NB4 (cell line): ENCODE data around the gene PSMB8.

Source experiments
- DNase-seq: peaks from one replicate; pipeline ENCODE4 v3.0.0; 2010; ENCODE audit warnings: low read depth
- H3K4me3 ChIP-seq: one replicate; pipeline ENCODE4 v1.5.1; 2011; ENCODE audit warnings: mild to moderate bottlenecking, low read depth, low read length, moderate library complexity
- CTCF ChIP-seq: IDR thresholded peaks from one replicate; pipeline ENCODE4 v1.5.1; 2012; ENCODE audit warnings: low read depth, low read length
- MAX ChIP-seq: IDR thresholded peaks from 2 replicates; pipeline ENCODE4 v1.6.1; 2011; ENCODE audit warnings: low read depth, low read length
- MYC ChIP-seq: IDR thresholded peaks from 2 replicates; pipeline ENCODE4 v1.6.1; 2011; ENCODE audit warnings: low read depth, low read length
- POLR2A ChIP-seq: IDR thresholded peaks from 2 replicates; pipeline ENCODE4 v1.6.1; 2011; ENCODE audit warnings: mild to moderate bottlenecking; ENCODE audit not compliant: insufficient read length; ENCODE audit errors: extremely low read depth

Gene PSMB8

DNA sequence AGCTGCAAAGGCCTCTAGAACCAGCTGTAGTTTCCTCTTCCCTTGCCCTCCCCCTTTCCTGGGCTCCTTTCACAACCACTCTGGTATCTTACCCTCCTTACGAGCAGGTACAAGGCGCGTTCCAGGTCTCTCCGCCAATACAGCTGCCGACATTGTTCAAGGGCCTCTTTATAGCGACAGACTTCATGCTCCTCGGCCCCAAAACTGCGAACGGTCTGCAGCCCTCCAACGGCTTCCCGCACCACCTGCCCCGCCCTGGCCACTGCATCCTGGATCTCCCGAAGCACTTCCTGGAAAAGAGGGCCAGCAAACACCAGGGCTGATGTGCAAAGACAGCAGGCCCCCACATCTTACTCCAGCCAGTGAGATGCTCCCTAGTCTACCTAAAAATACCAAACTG, 11.3 kb downstream of the PSMB8 start:
- H3K4me3 ChIP-seq = no peak overlapping the region
- no peak for DNase-seq
- no peak for TF ChIP-seq MYC
- no peak for TF ChIP-seq MAX
- TF ChIP-seq CTCF = no peak
- TF ChIP-seq POLR2A = no peak

DNA sequence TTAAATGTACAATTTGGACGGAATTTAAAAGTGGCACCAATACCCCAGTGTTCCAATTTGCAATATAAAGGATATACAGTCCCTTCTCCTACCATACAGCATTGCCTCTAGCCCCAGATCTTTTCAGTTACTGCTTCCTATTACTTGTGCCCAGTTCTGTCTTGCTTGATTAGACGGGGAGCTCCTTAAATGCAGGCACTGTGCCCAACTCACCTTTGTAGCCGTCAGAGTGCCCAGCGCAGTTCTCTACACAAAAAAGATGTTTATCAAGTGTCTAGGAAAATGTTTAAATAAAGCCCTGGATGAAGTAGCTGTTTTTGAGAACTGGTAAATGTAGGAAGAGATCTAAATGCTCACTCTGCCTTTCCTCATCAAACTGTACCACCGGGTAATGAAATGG, 12.9 kb downstream of the PSMB8 start:
- no peak for TF ChIP-seq POLR2A
- TF ChIP-seq MYC = no peak
- no peak for TF ChIP-seq MAX
- TF ChIP-seq CTCF = no peak
- DNase-seq = no peak
- no peak overlapping the region for H3K4me3 ChIP-seq

- DNase-seq = no peak
- H3K4me3 ChIP-seq = no peak overlapping the region
- TF ChIP-seq MYC = no peak
- TF ChIP-seq MAX = no peak
- no peak for TF ChIP-seq POLR2A
- TF ChIP-seq CTCF = no peak
Observed at GRCh38 chr6:32830017-32830416, 13.8 kb downstream of the PSMB8 start.

- no peak overlapping the region for H3K4me3 ChIP-seq
- no peak for DNase-seq
- no peak for TF ChIP-seq CTCF
- no peak for TF ChIP-seq MYC
- no peak for TF ChIP-seq MAX
- no peak for TF ChIP-seq POLR2A
Observed at GRCh38 chr6:32829495-32829894, 14.4 kb downstream of the PSMB8 start.

DNA sequence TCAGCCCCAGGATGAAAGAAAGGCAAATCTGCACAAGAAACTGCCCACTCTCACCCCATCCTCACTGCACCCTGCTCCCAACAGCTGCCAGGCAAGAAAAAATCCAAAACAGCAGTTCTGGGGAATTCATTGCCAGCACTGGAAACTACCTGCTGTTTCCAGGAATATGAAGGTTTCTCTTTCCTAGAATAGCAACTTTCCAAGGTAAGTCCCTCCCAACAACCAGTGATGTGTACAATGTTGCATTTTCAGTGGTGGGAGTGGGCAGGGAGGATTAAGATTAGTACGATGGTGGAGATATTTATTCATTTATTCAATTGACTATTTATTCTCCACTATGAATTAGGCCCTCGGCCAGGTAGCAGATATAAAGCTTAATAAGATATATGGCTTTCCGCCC, 16.8 kb downstream of the PSMB8 start:
- no peak for TF ChIP-seq MYC
- no peak for TF ChIP-seq MAX
- no peak for TF ChIP-seq POLR2A
- no peak for TF ChIP-seq CTCF
- no peak for DNase-seq
- H3K4me3 ChIP-seq = no peak overlapping the region

DNA sequence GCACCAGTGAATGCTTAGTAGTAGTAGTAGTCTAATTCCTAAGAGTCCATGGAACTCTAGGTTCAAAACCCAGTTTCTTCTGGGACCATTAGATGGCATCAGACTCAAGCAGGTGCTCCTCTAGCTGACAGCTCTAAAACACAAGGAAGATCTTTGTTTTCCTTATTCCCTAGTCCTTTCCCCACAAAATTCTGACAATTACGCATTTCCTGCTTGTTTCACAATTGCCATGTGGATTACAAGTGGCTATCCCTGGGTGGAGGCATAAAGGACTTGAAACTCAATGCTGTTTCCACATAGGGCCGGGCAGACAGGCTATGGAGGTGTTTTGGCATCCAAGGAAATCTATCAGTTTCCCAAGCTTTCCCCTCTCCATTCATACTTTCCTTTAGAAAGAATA, 17.9 kb downstream of the PSMB8 start:
- TF ChIP-seq MYC (no peak), POLR2A (no peak), CTCF (peak; percentile 10)
- peak; percentile 29 for DNase-seq
- no peak overlapping the region for H3K4me3 ChIP-seq
